Inferior parietal cortex (tissue), 1 donor: Measurements from ENCODE around the gene MARK1.

Experiments
- DNase-seq: peaks from one replicate; pipeline ENCODE4 v3.0.0-alpha.2; 2016; ENCODE audit errors: extremely low spot score

MARK1 gene

GRCh38 chr1:220527908-220528678 is at the start of gene MARK1:
TSS of gene MARK1 (plus strand) at chr1:220528136. CDS start at chr1:220528823, 687 bp downstream.
- no peak for DNase-seq

DNA sequence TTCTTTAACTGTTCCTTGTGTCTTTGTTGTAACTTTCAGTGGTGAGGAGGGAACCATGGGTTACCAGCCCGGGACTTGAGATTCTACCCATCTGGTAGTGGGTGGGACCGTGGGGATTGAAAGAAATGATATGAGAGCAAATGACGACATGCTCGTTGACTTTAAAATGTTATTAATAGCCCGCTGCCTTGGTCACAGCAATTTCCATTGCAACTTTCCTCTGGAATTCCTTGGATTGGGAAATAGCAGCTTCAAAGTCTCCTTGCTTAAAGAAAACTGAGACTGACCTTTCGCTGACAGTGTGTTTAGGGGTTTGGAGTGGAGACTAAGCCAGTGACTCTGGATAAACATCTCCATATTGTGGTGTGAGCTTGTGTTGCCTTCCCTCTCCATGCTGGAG is 44.2 kb upstream of the MARK1 start:
- no peak for DNase-seq

DNA sequence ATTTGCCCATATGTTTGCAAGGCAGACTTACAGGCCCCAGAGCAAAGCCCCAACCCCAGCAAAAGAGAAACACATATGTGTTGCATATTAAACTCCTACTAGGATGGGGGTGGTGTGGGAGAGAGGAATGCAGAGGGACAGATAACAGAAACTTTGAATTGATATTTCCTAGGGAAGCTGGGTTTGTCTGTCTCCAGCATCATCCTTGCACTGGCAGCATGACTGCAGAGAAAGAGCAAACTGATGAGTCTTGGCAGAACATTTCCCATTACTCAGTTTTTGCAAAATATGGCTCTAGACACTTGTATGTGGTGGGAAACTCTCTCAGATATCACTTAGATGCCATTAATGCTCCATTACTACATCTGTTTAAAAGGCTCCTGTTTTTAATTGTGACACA is 43.8 kb upstream of the MARK1 start:
- no peak for DNase-seq

- DNase-seq = no peak
Measured at GRCh38 chr1:220485131-220485530, 42.8 kb upstream of the MARK1 start.

- no peak for DNase-seq
Measured at GRCh38 chr1:220485791-220486190, 42.1 kb upstream of the MARK1 start.

DNA sequence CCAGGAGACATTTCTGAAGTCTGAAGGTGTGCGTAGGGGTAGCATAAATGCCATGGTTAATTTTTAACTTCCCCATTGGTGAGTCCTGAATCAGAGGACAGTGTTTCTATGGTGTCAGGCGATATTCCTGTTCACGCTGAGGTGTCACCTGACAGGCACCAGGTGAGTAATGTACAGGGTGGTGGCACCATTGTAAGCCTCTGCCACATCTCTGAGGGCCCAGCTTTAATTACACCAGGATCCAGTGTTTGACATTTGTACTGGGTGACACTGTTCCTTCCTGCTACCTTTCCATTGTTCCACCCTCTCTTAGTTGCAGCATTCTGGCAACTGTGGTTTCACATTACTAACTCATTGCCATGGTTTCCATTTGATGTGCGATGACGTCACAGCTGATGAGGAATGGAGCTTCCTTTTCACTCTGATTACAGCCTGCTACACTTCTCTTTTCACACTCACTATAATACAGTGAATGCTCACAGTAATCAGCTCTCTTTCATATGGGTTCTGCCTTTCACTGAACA is 40.6 kb upstream of the MARK1 start:
- DNase-seq = no peak

DNA sequence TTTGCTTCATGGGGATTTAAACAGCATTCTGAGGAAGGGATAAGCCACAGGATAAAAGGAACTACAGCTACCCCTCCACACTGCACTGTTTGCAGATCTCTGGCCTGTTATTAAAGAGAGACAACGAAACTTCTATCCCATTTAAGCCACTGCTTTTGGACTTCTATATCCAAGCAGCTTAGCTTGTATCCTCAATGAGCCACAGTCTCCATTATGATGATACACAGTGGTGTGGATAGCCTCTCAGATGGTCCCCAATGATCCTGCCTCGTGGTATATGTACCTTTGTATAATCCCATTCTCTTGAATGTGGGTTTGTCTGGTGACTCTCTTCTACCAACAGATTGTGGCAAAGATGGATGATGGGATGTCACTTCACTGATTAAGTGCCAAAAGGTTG is 36.0 kb upstream of the MARK1 start:
- DNase-seq = no peak

DNA sequence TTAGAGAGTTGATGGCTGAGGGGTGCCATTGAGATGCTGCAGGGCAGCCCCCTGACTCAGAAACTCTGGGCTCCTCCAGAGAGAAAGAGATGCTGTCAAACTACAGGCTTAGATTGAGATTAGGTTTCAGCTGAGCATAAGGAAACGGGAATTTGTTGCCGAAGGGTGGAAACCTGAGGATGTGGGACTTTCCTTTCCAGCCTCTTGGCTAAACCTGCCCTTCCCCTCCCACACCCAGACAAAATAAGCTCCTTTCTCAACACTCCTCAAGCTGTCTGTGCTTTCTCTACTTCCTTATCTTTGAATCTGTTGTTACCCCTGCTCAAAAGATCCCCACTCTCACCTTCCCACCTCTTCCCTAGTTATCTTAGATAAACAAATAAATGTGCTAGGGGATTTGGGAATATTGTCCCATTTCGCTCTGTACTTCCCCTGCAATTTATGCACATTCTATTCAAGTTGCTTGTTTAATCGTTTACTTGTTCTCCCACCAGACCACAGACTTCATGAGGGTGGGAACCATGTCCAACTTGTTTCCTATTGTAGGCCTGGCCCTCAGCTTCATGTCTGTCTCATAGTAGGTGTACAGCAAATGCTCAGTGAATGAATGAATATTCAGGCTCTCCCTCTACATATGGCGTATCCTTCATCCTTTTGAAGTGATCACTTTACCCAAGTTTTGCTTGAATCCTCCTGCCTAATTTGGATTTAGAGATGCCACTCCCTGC is 30.6 kb upstream of the MARK1 start:
- no peak for DNase-seq

DNA sequence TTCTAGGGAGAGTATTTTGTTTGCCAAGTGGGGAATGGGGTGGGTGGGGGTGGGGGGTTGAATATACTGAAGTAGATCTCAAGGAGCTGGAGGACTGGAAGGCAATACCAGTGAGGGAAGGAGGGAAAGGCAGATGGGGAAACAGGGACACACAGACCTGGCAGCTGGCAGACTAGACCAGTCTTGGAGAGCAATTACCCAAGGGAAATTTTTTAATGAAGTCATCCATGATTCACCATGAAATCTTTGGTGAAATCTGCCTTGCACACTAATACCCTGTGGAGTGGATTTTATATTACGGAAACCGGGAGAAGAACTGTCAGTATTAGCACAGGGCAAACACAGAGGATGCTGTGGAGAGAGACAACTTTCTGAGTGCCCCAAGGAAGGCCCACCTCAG is 29.7 kb upstream of the MARK1 start:
- no peak for DNase-seq

- DNase-seq = no peak
Measured at GRCh38 chr1:220500372-220500771, 27.6 kb upstream of the MARK1 start.

DNA sequence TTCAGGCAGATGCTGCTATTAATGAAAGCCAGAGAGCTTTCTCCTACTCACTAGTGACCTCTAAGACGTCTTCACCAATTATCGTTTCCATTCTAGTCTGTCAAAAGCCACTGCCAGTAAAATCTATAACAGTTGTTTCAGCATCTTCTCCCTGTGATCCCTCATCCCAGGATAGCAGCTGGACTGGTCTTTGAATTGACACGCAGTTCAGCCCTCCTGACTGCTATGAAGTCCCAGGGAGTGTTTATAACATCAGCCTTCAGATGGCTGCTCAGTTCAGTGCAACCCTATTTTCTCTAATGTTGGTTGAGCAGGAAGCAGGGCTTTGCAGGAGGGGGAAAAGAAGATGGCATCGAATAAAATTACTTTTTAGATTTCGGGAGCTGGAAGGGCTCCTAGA is 23.6 kb upstream of the MARK1 start:
- no peak for DNase-seq

- no peak for DNase-seq
Measured at GRCh38 chr1:220507085-220507484, 20.9 kb upstream of the MARK1 start.

- no peak for DNase-seq
Measured at GRCh38 chr1:220511179-220511578, 16.8 kb upstream of the MARK1 start.

DNA sequence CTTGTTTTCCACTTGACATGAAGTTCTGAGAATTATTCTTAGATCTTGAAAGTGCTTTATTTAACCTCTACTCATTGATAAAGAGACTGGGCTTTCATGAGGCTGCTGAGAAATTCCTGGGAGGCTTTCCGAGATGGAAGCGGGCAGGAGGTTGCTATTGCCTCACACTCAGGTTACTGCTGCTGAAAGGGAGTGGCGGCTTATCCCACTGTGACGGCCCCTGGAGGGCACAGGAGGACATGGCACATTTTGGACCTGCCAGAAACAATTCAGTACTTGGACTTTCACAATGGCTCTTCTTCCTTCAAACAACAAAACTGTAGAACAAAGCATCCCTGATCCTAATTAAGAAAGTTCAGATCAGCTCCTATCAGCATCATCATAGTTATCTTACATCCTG is 16.2 kb upstream of the MARK1 start:
- DNase-seq = no peak

- no peak for DNase-seq
Measured at GRCh38 chr1:220513834-220514233, 14.1 kb upstream of the MARK1 start.

DNA sequence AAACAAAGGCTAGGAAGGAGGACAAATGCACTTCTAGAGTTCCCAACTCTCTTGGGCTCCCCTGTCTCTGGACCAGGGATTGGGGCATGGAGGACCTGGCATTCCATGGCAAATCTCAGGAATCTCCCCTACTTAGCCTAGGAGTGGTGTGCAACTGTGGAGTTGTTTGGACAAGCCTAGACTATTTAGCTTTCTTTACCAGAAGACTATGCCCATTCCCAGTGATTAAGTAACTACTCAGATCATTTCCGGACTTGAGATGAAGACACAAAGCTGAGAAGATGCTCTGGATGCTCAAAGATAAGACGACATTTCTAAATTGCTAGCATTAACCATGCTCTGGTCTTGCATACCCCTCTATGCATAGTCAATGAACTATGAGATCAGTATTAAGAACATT is 13.7 kb upstream of the MARK1 start:
- DNase-seq = no peak

DNA sequence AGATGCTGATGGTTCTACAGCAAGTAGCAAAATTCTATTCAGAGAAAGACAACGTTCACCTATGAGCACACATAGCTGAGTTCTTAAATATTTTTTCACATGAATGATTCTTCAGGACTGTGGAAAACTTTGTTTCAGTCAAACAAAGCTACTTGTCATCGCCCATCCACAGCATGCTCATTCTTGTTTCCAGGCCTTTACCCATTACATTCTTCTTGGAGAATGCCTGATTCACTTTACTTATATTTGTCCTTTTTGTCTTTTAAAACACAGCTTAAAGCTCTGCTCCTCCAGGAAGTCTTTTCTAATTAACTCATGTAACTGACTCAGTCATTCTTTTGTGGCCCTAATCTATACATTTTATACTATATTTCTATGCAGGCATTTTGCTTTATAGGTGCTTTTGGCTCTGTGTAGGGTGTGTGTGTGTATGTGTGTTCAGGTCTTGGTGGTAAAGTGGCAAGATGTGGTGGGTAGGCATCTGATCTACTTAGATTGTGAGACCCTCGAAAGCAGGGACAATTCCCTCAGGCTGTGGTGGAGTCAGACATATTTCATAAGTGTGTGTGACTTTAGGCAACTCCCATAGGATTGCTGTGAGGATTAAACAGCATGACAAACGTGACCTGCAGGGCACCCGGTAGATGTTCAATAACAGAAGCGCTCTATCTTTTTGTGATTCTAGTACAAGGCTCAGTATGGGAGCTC is 11.8 kb upstream of the MARK1 start:
- DNase-seq = no peak

- DNase-seq = no peak
Measured at GRCh38 chr1:220516722-220517042, 11.3 kb upstream of the MARK1 start.

DNA sequence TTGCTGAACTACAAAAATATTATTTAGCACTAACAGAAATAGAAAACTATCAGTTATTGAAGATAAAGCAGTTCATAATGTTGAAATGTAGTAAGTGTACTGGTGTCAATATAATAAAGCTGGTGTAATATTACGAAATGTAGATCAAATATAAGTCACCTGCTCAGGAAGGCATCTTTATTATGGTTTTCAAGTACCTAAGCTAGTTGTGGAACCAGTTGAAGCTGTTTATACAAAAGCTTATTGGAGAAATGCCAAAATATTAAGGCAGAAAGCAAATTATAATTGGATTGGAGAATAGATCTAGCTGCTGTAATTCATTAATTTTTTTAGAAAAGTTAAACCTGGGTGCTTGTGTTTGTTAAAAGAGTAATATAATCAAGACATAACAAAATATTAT is 6.2 kb upstream of the MARK1 start:
- no peak for DNase-seq

DNA sequence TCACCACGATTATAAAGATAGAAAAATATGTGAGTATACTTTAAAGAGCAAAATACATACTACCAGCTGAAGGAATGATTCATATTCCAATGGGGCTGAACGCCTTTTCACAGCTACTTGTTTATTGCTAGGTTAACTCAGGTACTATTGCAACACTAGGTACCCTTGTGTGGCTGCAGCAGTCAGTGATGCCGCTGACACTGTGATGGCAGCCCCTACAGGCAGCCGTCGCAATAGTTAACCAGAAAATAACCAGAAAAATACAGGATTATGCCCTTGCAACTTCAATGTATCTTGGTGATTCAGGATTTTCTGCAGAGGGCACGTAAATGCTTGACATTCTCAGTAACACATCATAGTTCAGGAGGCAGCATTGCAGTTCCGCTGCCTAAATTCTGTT is 1.6 kb upstream of the MARK1 start:
- DNase-seq = no peak

DNA sequence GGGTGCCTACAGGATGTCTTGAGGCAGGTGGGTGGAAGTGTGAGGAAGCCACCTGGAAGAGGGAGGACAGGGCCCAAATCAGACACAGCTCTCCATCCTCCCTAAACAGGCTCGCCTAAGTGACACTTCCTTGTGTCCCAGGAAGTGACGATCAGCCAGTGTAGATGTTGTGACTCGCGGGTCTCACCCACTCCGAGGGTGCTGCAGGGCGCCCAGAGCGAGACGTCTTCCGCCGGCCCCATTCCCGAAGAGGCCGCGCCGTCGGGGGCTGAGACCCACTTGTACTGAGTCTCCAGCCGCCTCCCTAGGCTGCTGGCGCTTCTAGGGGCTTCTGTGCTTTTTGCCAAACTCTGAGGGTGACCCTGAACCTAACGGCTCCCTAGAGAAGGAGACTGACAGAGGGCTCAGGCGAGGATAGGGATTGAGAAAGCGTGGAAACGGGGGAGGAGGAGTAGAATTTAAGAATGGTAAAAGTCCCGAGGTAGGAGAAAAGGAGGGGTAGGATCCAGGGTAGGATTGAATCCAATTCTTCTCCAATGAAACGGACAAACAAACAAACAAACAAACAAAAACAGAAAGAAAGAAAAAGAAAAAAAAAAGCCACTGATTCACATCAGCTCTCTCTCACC is 543 bp upstream of the MARK1 start:
- peak; percentile 73 for DNase-seq
